ENCODE measurements around the gene CRYBA4. TPM values are rescaled to one million over a fixed set of nuclear protein-coding genes. Genes with fewer than 3 reads are reported as not detected.

The CRYBA4 gene
- total and polyA plus RNA-seq, 2 of the 13 experiments (the other 11 are each of a cell fraction or from before 2014, with no cell fraction given), result not detected

- no peak for ATAC-seq
- in situ Hi-C loops (cut with HindIII; ENCODE audit: extremely low pct_ligation_motif_present, low pct_unique_long_range_greater_than_20kb) (no loop called here), intact Hi-C loops (cut with micrococcal nuclease; ENCODE audit: unreplicated experiment) (no loop called here)
- no peak overlapping the region for H2AFZ ChIP-seq (ENCODE audit: low read length)
- H3K4me1 ChIP-seq (ENCODE audit: insufficient read depth, low read length), result no peaks in the 10 kb centered on the region
- H3K4me2 ChIP-seq (ENCODE audit: low read depth, low read length), result no peak overlapping the region
- H3K79me2 ChIP-seq (ENCODE audit: insufficient read depth, low read length), result no peaks in the 10 kb centered on the region
- H3K9ac ChIP-seq (ENCODE audit: insufficient read depth, low read depth, low read length), result no peak overlapping the region
- H3K36me3 ChIP-seq (replicated peaks in 1 of 2; ENCODE audit: control insufficient read depth in 1 of 2, insufficient read depth in 2 of 2, low read length in 2 of 2), result 0 out of 5 replicates have a peak, but pooled peaks cover 0 to 4% of the 10 kb centered on the region in 2 experiments
- no peak overlapping the region for H3K4me3 ChIP-seq (replicated peaks in 1 of 3; ENCODE audit: insufficient read depth in 1 of 3, low read depth in 2 of 3, low read length in 3 of 3)
- H3K27ac ChIP-seq (ENCODE audit: extremely low read length, insufficient read depth, low read length), result no peak overlapping the region
- DNase-seq (ENCODE audit: low spot score), result no peak
- no peaks in the 10 kb centered on the region for H3K27me3 ChIP-seq (ENCODE audit: control insufficient read depth in 1 of 2, insufficient read depth in 2 of 2, low read length in 2 of 2)
- POLR2A ChIA-PET, result interaction anchor here (1.2 kb wide), 1 partner anchor 65 kb away, joined by 5 read pairs; the partner anchor contains the start of gene TFIP11
- TF ChIP-seq JUND (CRISPR knock-in tag; IDR thresholded peaks at IDR 0.05) (no peak), ZFP36L2 (CRISPR knock-in tag; IDR thresholded peaks at IDR 0.05) (no peak), ZNF136 (CRISPR knock-in tag; IDR thresholded peaks at IDR 0.05; ENCODE audit: low read depth) (no peak), SIN3A (IDR thresholded peaks at IDR 0.05; ENCODE audit: borderline replicate concordance, low read depth, low read length) (no peak), ZNF776 (CRISPR knock-in tag; IDR thresholded peaks at IDR 0.05) (no peak), PRDM15 (CRISPR knock-in tag; IDR thresholded peaks at IDR 0.05) (no peak), NAIF1 (CRISPR knock-in tag; IDR thresholded peaks at IDR 0.05; ENCODE audit: borderline replicate concordance) (no peak), SIX4 (CRISPR knock-in tag; IDR thresholded peaks at IDR 0.05) (no peak), ATF7-NPFF (CRISPR knock-in tag; IDR thresholded peaks at IDR 0.05; ENCODE audit: low read depth) (no peak), ZNF879 (CRISPR knock-in tag; IDR thresholded peaks at IDR 0.05) (no peak), ZFYVE20 (CRISPR knock-in tag; IDR thresholded peaks at IDR 0.05; ENCODE audit: borderline replicate concordance, low read depth) (no peak), TBL1XR1 (IDR thresholded peaks at IDR 0.05; ENCODE audit: borderline replicate concordance, low read length, partially characterized antibody) (no peak), SP2 (CRISPR knock-in tag; IDR thresholded peaks at IDR 0.05) (no peak), ZNF296 (CRISPR knock-in tag; conservative IDR thresholded peaks at IDR 0.05) (no peak), FIP1L1 (IDR thresholded peaks at IDR 0.05; ENCODE audit: borderline replicate concordance, insufficient read depth, low read depth, low read length) (no peak), ZC3H13 (CRISPR knock-in tag; IDR thresholded peaks at IDR 0.05) (no peak), ZNF557 (CRISPR knock-in tag; IDR thresholded peaks at IDR 0.05) (no peak), CREM (IDR thresholded peaks at IDR 0.05) (no peak), CREM (CRISPR knock-in tag; IDR thresholded peaks at IDR 0.05) (no peak), ZNF547 (CRISPR knock-in tag; IDR thresholded peaks at IDR 0.05) (no peak), PITX1 (CRISPR knock-in tag; IDR thresholded peaks at IDR 0.05) (no peak)
- H4K20me1 ChIP-seq (ENCODE audit: insufficient read depth, low read length), result 0 out of 2 replicates have a peak, but pooled peaks cover 2% of the 10 kb centered on the region
- CTCF ChIA-PET (ENCODE audit: low intra/inter-chr PET ratio, low total read pairs), result no interaction called here
- BruUV-seq (replicated peaks), result no TSS peak
- FAIRE-seq, result no peak
- H3K9me3 ChIP-seq (ENCODE audit: low read length), result no peaks in the 10 kb centered on the region
- 91% methylated on average over 7 of the region's 7 CpGs for WGBS (ENCODE audit: low lambda C conversion rate)
These were observed 44.7 kb upstream of the CRYBA4 start for GRCh38 chr22:26577081-26577480.
